ENCODE measurements around the gene ZNF142. TPM values are rescaled to one million over a fixed set of nuclear protein-coding genes. Genes with fewer than 3 reads are reported as not detected.

ZNF142 gene
- polyA plus RNA-seq, 3 donors, result 0.72 to 15.6 (median 3.3) TPM

GRCh38 chr2:218701806-218702205 lies 42.4 kb upstream of the ZNF142 start:
- 78% methylated on average over 1 of the region's 2 CpGs for WGBS (ENCODE audit: insufficient coverage)
- Histone ChIP-seq H3K4me2 (replicated peaks; ENCODE audit: extremely low read depth, low read length, poor library complexity, severe bottlenecking) (no peak overlapping the region), H3K27me3 (ENCODE audit: control insufficient read depth in 2 of 2, insufficient read depth in 2 of 2, low read length in 2 of 2) (no peaks in the 10 kb centered on the region), H3K9me3 (replicated peaks in 1 of 2; ENCODE audit: control insufficient read depth in 1 of 2, insufficient read depth in 1 of 2, low read length in 2 of 2) (no peaks in the 10 kb centered on the region), H3K4me3 (replicated peaks in 1 of 3; ENCODE audit: low read depth in 2 of 3, low read length in 3 of 3) (no peak overlapping the region), H3K9ac (ENCODE audit: insufficient read depth, low read length, poor library complexity, severe bottlenecking) (no peak overlapping the region), H3K27ac (ENCODE audit: low read depth in 1 of 2, low read length in 2 of 2) (no peak overlapping the region), H3K4me1 (ENCODE audit: control insufficient read depth in 1 of 2, insufficient read depth in 2 of 2, low read length in 2 of 2) (peaks cover 6 to 8% of the 10 kb centered on the region in 2 donors), H4K20me1 (ENCODE audit: insufficient read depth, low read length) (no peaks in the 10 kb centered on the region), H3K36me3 (replicated peaks in 1 of 2; ENCODE audit: control insufficient read depth in 1 of 2, insufficient read depth in 2 of 2, low read length in 2 of 2) (no peaks in the 10 kb centered on the region), H2AFZ (ENCODE audit: insufficient read depth, low read depth, low read length, poor library complexity, severe bottlenecking) (no peak overlapping the region), H3K79me2 (ENCODE audit: insufficient read depth, low read length) (no peaks in the 10 kb centered on the region)
- intact Hi-C loops (cut with micrococcal nuclease), result no loop called here
- Mint-ChIP-seq H3K4me1 (peaks cover 9% of the 10 kb centered on the region), H3K36me3 (peaks cover 4 to 5% of the 10 kb centered on the region in 2 donors), H3K27me3 (ENCODE audit: low read depth in 3 of 3) (peaks cover 0 to 4% (median 1%) of the 10 kb centered on the region in 3 donors), H3K4me3 (no peak overlapping the region), H3K9me3 (no peaks in the 10 kb centered on the region), H3K27ac (no peak overlapping the region)
- DNase-seq, result no peak
- TF ChIP-seq CTCF (IDR thresholded peaks at IDR 0.05), result no peak

- Histone ChIP-seq H3K9me3 (replicated peaks in 1 of 2; ENCODE audit: control insufficient read depth in 1 of 2, insufficient read depth in 1 of 2, low read length in 2 of 2) (no peaks in the 10 kb centered on the region), H2AFZ (ENCODE audit: insufficient read depth, low read depth, low read length, poor library complexity, severe bottlenecking) (no peak overlapping the region), H3K4me1 (ENCODE audit: control insufficient read depth in 1 of 2, insufficient read depth in 2 of 2, low read length in 2 of 2) (peaks cover 6 to 8% of the 10 kb centered on the region in 2 donors), H4K20me1 (ENCODE audit: insufficient read depth, low read length) (no peaks in the 10 kb centered on the region), H3K4me2 (replicated peaks; ENCODE audit: extremely low read depth, low read length, poor library complexity, severe bottlenecking) (no peak overlapping the region), H3K36me3 (replicated peaks in 1 of 2; ENCODE audit: control insufficient read depth in 1 of 2, insufficient read depth in 2 of 2, low read length in 2 of 2) (no peaks in the 10 kb centered on the region), H3K27me3 (ENCODE audit: control insufficient read depth in 2 of 2, insufficient read depth in 2 of 2, low read length in 2 of 2) (no peaks in the 10 kb centered on the region), H3K79me2 (ENCODE audit: insufficient read depth, low read length) (no peaks in the 10 kb centered on the region), H3K27ac (ENCODE audit: low read depth in 1 of 2, low read length in 2 of 2) (no peak overlapping the region), H3K9ac (ENCODE audit: insufficient read depth, low read length, poor library complexity, severe bottlenecking) (no peak overlapping the region), H3K4me3 (replicated peaks in 1 of 3; ENCODE audit: low read depth in 2 of 3, low read length in 3 of 3) (no peak overlapping the region)
- no peak for DNase-seq
- Mint-ChIP-seq H3K9me3 (no peaks in the 10 kb centered on the region), H3K27ac (no peak overlapping the region), H3K27me3 (ENCODE audit: low read depth in 3 of 3) (peaks cover 0 to 1% (median 0%) of the 10 kb centered on the region in 3 donors), H3K36me3 (peaks cover 5% of the 10 kb centered on the region in 2 donors), H3K4me3 (no peak overlapping the region), H3K4me1 (peaks cover 9% of the 10 kb centered on the region)
- intact Hi-C loops (cut with micrococcal nuclease), result no loop called here
- TF ChIP-seq CTCF (IDR thresholded peaks at IDR 0.05), result no peak
- 92% methylated on average over 6 of the region's 8 CpGs for WGBS (ENCODE audit: insufficient coverage)
Measured at GRCh38 chr2:218698885-218699284, 39.5 kb upstream of the ZNF142 start.
